Measurements from ENCODE around the gene KCNK5. TPM values are rescaled to one million over a fixed set of nuclear protein-coding genes. Genes with fewer than 3 reads are reported as not detected.

Gene KCNK5
- total and polyA plus RNA-seq, 4 donors = 6.0 to 22.0 (median 16.1) TPM

GRCh38 chr6:39184906-39185580 lies 44.2 kb downstream of the KCNK5 start:
- TF ChIP-seq CTCF (IDR thresholded peaks at IDR 0.05; ENCODE audit: control extremely low read depth, extremely low read depth) = no peak
- peak; percentile 71 for ATAC-seq (ENCODE audit: insufficient read depth, low FRiP score)
- H3K27ac ChIP-seq (ENCODE audit: low read depth in 1 of 2, low read length in 1 of 2) = peak overlapping the region in 1 of 2 donors; percentile 85
- H3K4me1 ChIP-seq (ENCODE audit: control insufficient read depth in 5 of 5, insufficient read depth in 5 of 5, low read length in 5 of 5) = peaks cover 0 to 14% (median 0%) of the 10 kb centered on the region in 5 donors
- H3K9ac ChIP-seq (ENCODE audit: insufficient read depth in 1 of 2, low read length in 2 of 2) = no peak overlapping the region
- H3K27me3 ChIP-seq (ENCODE audit: control insufficient read depth in 3 of 3, insufficient read depth in 3 of 3, low read length in 2 of 3) = no peaks in the 10 kb centered on the region
- H3K4me3 ChIP-seq = no peak overlapping the region
- DNase-seq = no peak
- no peaks in the 10 kb centered on the region for H3K9me3 ChIP-seq (ENCODE audit: control insufficient read depth in 4 of 4, insufficient read depth in 3 of 4, low read length in 3 of 4)
- peaks cover 0 to 1% (median 0%) of the 10 kb centered on the region in 4 donors for H3K36me3 ChIP-seq (ENCODE audit: control insufficient read depth in 4 of 4, insufficient read depth in 4 of 4, low read length in 4 of 4)
- WGBS, 2 donors = 71 to 78% methylated on average over 5 of the region's 5 CpGs

GRCh38 chr6:39182604-39183003 lies 46.7 kb downstream of the KCNK5 start:
- 77 to 78% methylated on average over 3 of the region's 3 CpGs for WGBS, 2 donors
- no peak for TF ChIP-seq CTCF (IDR thresholded peaks at IDR 0.05; ENCODE audit: control extremely low read depth, extremely low read depth)
- no peak for DNase-seq
- H3K27me3 ChIP-seq (ENCODE audit: control insufficient read depth in 3 of 3, insufficient read depth in 3 of 3, low read length in 2 of 3) = no peaks in the 10 kb centered on the region
- H3K9ac ChIP-seq (ENCODE audit: insufficient read depth in 1 of 2, low read length in 2 of 2) = no peak overlapping the region
- peaks cover 0 to 8% (median 0%) of the 10 kb centered on the region in 5 donors for H3K4me1 ChIP-seq (ENCODE audit: control insufficient read depth in 5 of 5, insufficient read depth in 5 of 5, low read length in 5 of 5)
- H3K36me3 ChIP-seq (ENCODE audit: control insufficient read depth in 4 of 4, insufficient read depth in 4 of 4, low read length in 4 of 4) = no peaks in the 10 kb centered on the region
- no peaks in the 10 kb centered on the region for H3K9me3 ChIP-seq (ENCODE audit: control insufficient read depth in 4 of 4, insufficient read depth in 3 of 4, low read length in 3 of 4)
- no peak overlapping the region for H3K27ac ChIP-seq (ENCODE audit: low read depth in 1 of 2, low read length in 1 of 2)
- ATAC-seq (ENCODE audit: insufficient read depth, low FRiP score) = no peak
- H3K4me3 ChIP-seq = no peak overlapping the region

- Histone ChIP-seq H3K9me3 (ENCODE audit: control insufficient read depth in 4 of 4, insufficient read depth in 3 of 4, low read length in 3 of 4) (peaks cover 0 to 2% (median under 1%) of the 10 kb centered on the region in 4 donors), H3K9ac (ENCODE audit: insufficient read depth in 1 of 2, low read length in 2 of 2) (no peak overlapping the region), H3K4me1 (ENCODE audit: control insufficient read depth in 5 of 5, insufficient read depth in 5 of 5, low read length in 5 of 5) (peaks cover 0 to 8% (median 0%) of the 10 kb centered on the region in 5 donors), H3K27me3 (ENCODE audit: control insufficient read depth in 3 of 3, insufficient read depth in 3 of 3, low read length in 2 of 3) (no peaks in the 10 kb centered on the region), H3K27ac (ENCODE audit: low read depth in 1 of 2, low read length in 1 of 2) (no peak overlapping the region), H3K36me3 (ENCODE audit: control insufficient read depth in 4 of 4, insufficient read depth in 4 of 4, low read length in 4 of 4) (no peaks in the 10 kb centered on the region), H3K4me3 (no peak overlapping the region)
- no peak for DNase-seq
- no peak for ATAC-seq (ENCODE audit: insufficient read depth, low FRiP score)
- 77 to 81% methylated on average over 4 of the region's 4 CpGs for WGBS, 2 donors
- TF ChIP-seq CTCF (IDR thresholded peaks at IDR 0.05; ENCODE audit: control extremely low read depth, extremely low read depth) = no peak
These were observed 47.4 kb downstream of the KCNK5 start for GRCh38 chr6:39181826-39182225.
